SK-N-MC (cell line): ENCODE results near the gene GRM7.

Source experiments
- EZH2 ChIP-seq: fragments of 200-600 bp; sonication (generic); IDR thresholded peaks from one replicate; pipeline ENCODE4 v1.6.1; 2017; ENCODE audit warnings: antibody characterized with exemption
- POLR2AphosphoS5 ChIP-seq: IDR thresholded peaks from 2 replicates; pipeline ENCODE4 v1.6.1; 2012; ENCODE audit warnings: mild to moderate bottlenecking, low read depth, low read length, borderline replicate concordance

- no peak for TF ChIP-seq POLR2AphosphoS5
- no peak for TF ChIP-seq EZH2
Measured at GRCh38 chr3:7205535-7205934, 344.6 kb downstream of the GRM7 start.
